ENCODE measurements around the gene NPIPA1.
"Not testable (repeated sequence)": the region's sequence is repeated elsewhere in the genome, so short reads cannot be mapped to it uniquely, and the experiment has no call there.

DNA sequence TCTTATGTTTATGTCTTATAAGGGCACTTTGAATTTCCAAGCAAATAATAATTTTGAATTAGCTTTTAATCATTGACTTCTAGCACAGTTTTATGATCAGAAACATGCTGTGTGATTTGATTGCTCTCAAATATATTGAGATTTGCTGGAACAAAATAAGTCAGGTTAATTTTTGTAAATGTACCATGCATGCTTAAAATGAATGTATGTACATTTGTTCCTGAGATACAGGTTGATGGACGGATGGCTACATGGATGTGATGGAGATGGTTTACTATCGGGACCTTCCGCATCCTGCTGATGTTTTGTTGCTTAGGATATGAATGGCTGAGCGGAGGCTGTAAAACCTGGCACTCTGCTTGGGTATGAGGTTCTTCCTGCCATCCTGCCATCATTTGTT, at the start of gene NPIPA1:
- TF ChIP-seq CTCF (IDR thresholded peaks at IDR 0.05); ZFX (IDR thresholded peaks at IDR 0.05; ENCODE audit: borderline replicate concordance): not testable (repeated sequence)
